Endodermal cell (in vitro differentiated cells): Measurements from ENCODE around the gene SDHB. TPM values are rescaled to one million over a fixed set of nuclear protein-coding genes. Genes with fewer than 3 reads are reported as not detected.

Source experiments
- DNase-seq: peaks from one replicate; pipeline ENCODE4 v3.0.0-alpha.2; 2017
- H3K27ac ChIP-seq: 2 replicates; pipeline ENCODE4 v1.5.1; 2013; ENCODE audit warnings: mild to moderate bottlenecking, low read depth, low read length, moderate library complexity
- H3K27me3 ChIP-seq: 2 replicates; pipeline ENCODE4 v1.6.1; 2013; ENCODE audit warnings: mild to moderate bottlenecking, low read length, moderate library complexity; ENCODE audit not compliant: insufficient read depth, control insufficient read depth, poor library complexity, severe bottlenecking
- H3K36me3 ChIP-seq: 2 replicates; pipeline ENCODE4 v1.7.0; 2013; ENCODE audit warnings: mild to moderate bottlenecking, low read length, moderate library complexity; ENCODE audit not compliant: control insufficient read depth, insufficient read depth
- H3K4me1 ChIP-seq: one replicate; pipeline ENCODE4 v1.7.0; 2013; ENCODE audit warnings: low read length; ENCODE audit not compliant: control insufficient read depth, insufficient read depth
- H3K4me3 ChIP-seq: 2 replicates; pipeline ENCODE4 v1.5.1; 2013; ENCODE audit warnings: mild to moderate bottlenecking, low read length, moderate library complexity
- H3K9ac ChIP-seq: 2 replicates; pipeline ENCODE4 v1.6.1; 2013; ENCODE audit warnings: mild to moderate bottlenecking, low read length, moderate library complexity; ENCODE audit not compliant: poor library complexity, severe bottlenecking; ENCODE audit errors: extremely low read depth
- H3K9me3 ChIP-seq: 2 replicates; pipeline ENCODE4 v1.6.1; 2013; ENCODE audit warnings: mild to moderate bottlenecking, low read length, moderate library complexity; ENCODE audit not compliant: control insufficient read depth
- H3K27ac Mint-ChIP-seq: 2 replicates; pipeline ENCODE4 v1.8.0; 2020; ENCODE audit warnings: mixed read lengths
- H3K27me3 Mint-ChIP-seq: 2 replicates; pipeline ENCODE4 v1.8.0; 2021; ENCODE audit warnings: mild to moderate bottlenecking, mixed read lengths; ENCODE audit not compliant: insufficient read depth
- H3K36me3 Mint-ChIP-seq: 2 replicates; pipeline ENCODE4 v1.8.0; 2020; ENCODE audit warnings: low read depth, mixed read lengths
- H3K4me1 Mint-ChIP-seq: 2 replicates; pipeline ENCODE4 v1.8.0; 2020; ENCODE audit warnings: mixed read lengths
- H3K4me3 Mint-ChIP-seq: 2 replicates; pipeline ENCODE4 v1.8.0; 2020; ENCODE audit warnings: mild to moderate bottlenecking, moderate library complexity, mixed read lengths
- H3K9me3 Mint-ChIP-seq: 2 replicates; pipeline ENCODE4 v1.8.0; 2020; ENCODE audit warnings: mild to moderate bottlenecking, mixed read lengths
- CTCF ChIP-seq: fragments of 200-600 bp; sonication (generic); conservative IDR thresholded peaks from 2 replicates; pipeline ENCODE4 v1.5.0; 2021; ENCODE audit warnings: antibody characterized with exemption, mild to moderate bottlenecking
- WGBS, 2 experiments: methylation state at CpG; one replicate each; pipeline versions ENCODE4 v1.1.5 to v1.1.7; 2013; ENCODE audit warnings: missing lambda C conversion rate in 2 of 2, mixed read lengths in 1 of 2; ENCODE audit not compliant: insufficient coverage in 1 of 2, insufficient read length in 1 of 2; 5-methylcytosine and 5-hydroxymethylcytosine counted together
- total RNA-seq, 2 donors: library from RNA; stranded (reverse); fragmentation: NEBNext Ultra II Directional in 1 of 2; extraction: Animal tissue kit (Norgen Biotek cat#: 25700) in 1 of 2; gene quantifications; 2 replicates in 1 of 2; 3 replicates in 1 of 2; pipeline ENCODE4 v1.2.1, GENCODE V29; 2021

The SDHB gene
- total RNA-seq, 2 donors from 2014 or later: 68.5 to 75.2 TPM

- Histone ChIP-seq H3K27me3 (no peaks in the 10 kb centered on the region), H3K27ac (no peak overlapping the region), H3K36me3 (peaks cover 54% of the 10 kb centered on the region), H3K4me1 (no peaks in the 10 kb centered on the region), H3K9me3 (no peaks in the 10 kb centered on the region), H3K4me3 (no peak overlapping the region), H3K9ac (no peak overlapping the region)
- no peak for DNase-seq
- Mint-ChIP-seq H3K27me3 (no peaks in the 10 kb centered on the region), H3K36me3 (peaks cover 51% of the 10 kb centered on the region), H3K4me3 (no peak overlapping the region), H3K9me3 (no peaks in the 10 kb centered on the region), H3K4me1 (no peaks in the 10 kb centered on the region), H3K27ac (peak overlapping the region; percentile 64)
- no peak for TF ChIP-seq CTCF
- WGBS, 2 experiments: 92 to 100% methylated on average over 4 of the region's 4 CpGs
Observed at GRCh38 chr1:17031436-17031835, 22.4 kb downstream of the SDHB start.

DNA sequence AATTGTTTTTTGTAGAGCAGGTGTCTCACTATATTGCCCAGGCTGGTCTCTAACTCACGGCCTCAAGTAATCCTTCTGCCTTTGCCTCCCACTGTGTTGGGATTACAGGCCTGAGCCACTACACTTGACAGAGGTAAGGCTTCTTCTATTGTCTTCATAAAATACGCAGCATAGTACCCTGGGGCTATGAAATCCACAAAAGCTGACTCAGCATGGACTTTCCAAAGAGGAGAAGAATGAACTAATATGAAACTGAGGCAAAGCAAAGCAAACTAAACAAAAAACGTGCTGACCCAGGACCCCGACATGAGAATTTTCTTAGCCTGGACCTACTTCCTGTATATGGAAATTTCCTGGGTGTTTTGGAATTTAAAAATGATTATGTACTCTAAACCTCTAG lies 23.6 kb downstream of the SDHB start:
- H3K27me3 ChIP-seq: no peaks in the 10 kb centered on the region
- no peaks in the 10 kb centered on the region for H3K9me3 Mint-ChIP-seq
- H3K36me3 Mint-ChIP-seq: peaks cover 51% of the 10 kb centered on the region
- DNase-seq: peak; percentile 40
- no peak for TF ChIP-seq CTCF
- no peak overlapping the region for H3K27ac ChIP-seq
- H3K4me3 ChIP-seq: no peak overlapping the region
- H3K9ac ChIP-seq: no peak overlapping the region
- H3K27me3 Mint-ChIP-seq: no peaks in the 10 kb centered on the region
- H3K4me1 ChIP-seq: no peaks in the 10 kb centered on the region
- WGBS, 2 experiments: 91% methylated on average over 3 to 4 of the region's 4 CpGs
- peaks cover 64% of the 10 kb centered on the region for H3K36me3 ChIP-seq
- no peaks in the 10 kb centered on the region for H3K4me1 Mint-ChIP-seq
- H3K27ac Mint-ChIP-seq: no peak overlapping the region
- H3K9me3 ChIP-seq: no peaks in the 10 kb centered on the region
- no peak overlapping the region for H3K4me3 Mint-ChIP-seq

DNA sequence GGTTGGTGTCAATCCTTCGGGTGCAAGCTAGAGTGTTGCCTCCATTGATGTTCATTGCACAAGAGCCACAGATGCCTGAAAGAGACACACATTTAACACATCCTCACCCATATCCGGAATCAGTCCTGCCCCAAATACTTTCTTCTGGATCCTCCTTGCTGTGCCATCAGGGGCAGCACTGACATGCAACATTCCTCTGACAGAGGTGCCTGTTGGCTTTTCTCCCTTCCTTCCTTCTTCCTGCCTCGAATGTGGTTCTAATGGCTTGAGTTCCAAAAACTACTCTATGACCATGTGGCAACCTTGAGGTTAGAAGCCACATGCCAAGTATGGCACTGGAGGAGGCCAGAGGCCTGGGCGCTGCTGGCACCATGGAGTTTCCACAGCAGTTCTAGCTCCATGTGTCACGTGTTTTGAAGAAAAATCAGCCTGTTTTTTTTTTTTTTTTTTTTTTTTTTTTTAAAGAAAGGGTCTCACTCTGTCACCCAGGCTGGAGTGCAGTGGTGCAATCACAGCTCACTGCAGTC lies 25.1 kb downstream of the SDHB start:
- Mint-ChIP-seq H3K9me3 (no peaks in the 10 kb centered on the region), H3K27ac (no peak overlapping the region), H3K4me1 (no peaks in the 10 kb centered on the region), H3K36me3 (peaks cover 57% of the 10 kb centered on the region), H3K27me3 (no peaks in the 10 kb centered on the region), H3K4me3 (no peak overlapping the region)
- no peak for TF ChIP-seq CTCF
- Histone ChIP-seq H3K4me1 (no peaks in the 10 kb centered on the region), H3K36me3 (peaks cover 69% of the 10 kb centered on the region), H3K9me3 (no peaks in the 10 kb centered on the region), H3K4me3 (no peak overlapping the region), H3K9ac (no peak overlapping the region), H3K27ac (no peak overlapping the region), H3K27me3 (no peaks in the 10 kb centered on the region)
- WGBS, 2 experiments: 91 to 98% methylated on average over 2 to 5 of the region's 5 CpGs
- peak; percentile 22 for DNase-seq
